Osteoblast (primary cell): Measurements from ENCODE around the gene ADAR. TPM values are rescaled to one million over a fixed set of nuclear protein-coding genes. Genes with fewer than 3 reads are reported as not detected.
A peak's percentile ranks its signal among the peaks of the same experiment; 100 is the strongest.

Experiments used
- DNase-seq: peaks from one replicate; pipeline ENCODE4 v3.0.0; 2011; ENCODE audit warnings: low spot score, mixed read lengths; ENCODE audit not compliant: insufficient read length; ENCODE audit errors: missing footprints
- H2AFZ ChIP-seq: 2 replicates; pipeline ENCODE4 v1.6.0; 2011; ENCODE audit warnings: mild to moderate bottlenecking, low read length
- H3K27ac ChIP-seq: 2 replicates; pipeline ENCODE4 v1.5.1; 2011; ENCODE audit warnings: mild to moderate bottlenecking, low read depth, low read length, moderate library complexity
- H3K27me3 ChIP-seq: 2 replicates; pipeline ENCODE4 v1.6.0; 2012; ENCODE audit warnings: mild to moderate bottlenecking, control low read depth, inconsistent platforms, low read length, moderate library complexity; ENCODE audit not compliant: insufficient read depth
- H3K36me3 ChIP-seq: 2 replicates; pipeline ENCODE4 v1.5.1; 2011; ENCODE audit warnings: mild to moderate bottlenecking, low read length, control low read depth, moderate library complexity; ENCODE audit not compliant: insufficient read depth
- H3K4me1 ChIP-seq: 2 replicates; pipeline ENCODE4 v1.5.1; 2011; ENCODE audit warnings: mild to moderate bottlenecking, low read length, control low read depth, moderate library complexity; ENCODE audit not compliant: insufficient read depth
- H3K4me2 ChIP-seq: 2 replicates; pipeline ENCODE4 v1.6.0; 2011; ENCODE audit warnings: mild to moderate bottlenecking, low read length; ENCODE audit not compliant: insufficient read depth
- H3K4me3 ChIP-seq: fragments of 200-600 bp; sonication (generic); 3 replicates; pipeline ENCODE4 v1.5.1; 2012; ENCODE audit warnings: mild to moderate bottlenecking, low read length, inconsistent platforms; ENCODE audit not compliant: insufficient read depth
- H3K79me2 ChIP-seq: 2 replicates; pipeline ENCODE4 v1.6.0; 2012; ENCODE audit warnings: mild to moderate bottlenecking, low read length, control low read depth, inconsistent platforms; ENCODE audit not compliant: insufficient read depth
- H3K9me3 ChIP-seq: 2 replicates; pipeline ENCODE4 v1.5.1; 2011; ENCODE audit warnings: low read depth, low read length, control low read depth
- H4K20me1 ChIP-seq: 2 replicates; pipeline ENCODE4 v1.6.0; 2012; ENCODE audit warnings: mild to moderate bottlenecking, low read length, control low read depth; ENCODE audit not compliant: insufficient read depth
- CTCF ChIP-seq: IDR thresholded peaks from 2 replicates; pipeline ENCODE4 v1.5.1; 2011; ENCODE audit warnings: mild to moderate bottlenecking, low read depth, low read length, moderate library complexity; ENCODE audit errors: extremely low read depth
- total RNA-seq: library from RNA; depleted of rRNA; stranded (reverse); fragments of >200 nt; gene quantifications from 2 replicates; pipeline ENCODE4 v1.2.3, GENCODE V29; 2012

ADAR gene
- total RNA-seq, 1 donor: 118 TPM

GRCh38 chr1:154567386-154568156 is 40.4 kb downstream of the ADAR start, which contains the start of gene CHRNB2:
Gene CHRNB2 (plus strand): TSS chr1:154567778. CDS start chr1:154568045, 267 bp downstream.
- no peaks in the 10 kb centered on the region for H3K79me2 ChIP-seq
- no peaks in the 10 kb centered on the region for H3K9me3 ChIP-seq
- H3K4me3 ChIP-seq: no peak within 1 kb of the TSS
- no peaks in the 10 kb centered on the region for H4K20me1 ChIP-seq
- H3K27ac ChIP-seq: no peak within 1 kb of the TSS
- peak within 1 kb of the TSS; percentile 57 for H3K4me2 ChIP-seq
- TF ChIP-seq CTCF: no peak
- no peaks in the 10 kb centered on the region for H3K4me1 ChIP-seq
- DNase-seq: peak; percentile 99
- no peaks in the 10 kb centered on the region for H3K36me3 ChIP-seq
- H2AFZ ChIP-seq: no peak within 1 kb of the TSS
- H3K27me3 ChIP-seq: peaks cover 13% of the 10 kb centered on the region

GRCh38 chr1:154565876-154566275 is 42.1 kb downstream of the ADAR start:
- H2AFZ ChIP-seq: no peak overlapping the region
- no peak overlapping the region for H3K4me2 ChIP-seq
- no peak for TF ChIP-seq CTCF
- no peaks in the 10 kb centered on the region for H3K4me1 ChIP-seq
- no peaks in the 10 kb centered on the region for H4K20me1 ChIP-seq
- no peaks in the 10 kb centered on the region for H3K36me3 ChIP-seq
- no peak overlapping the region for H3K4me3 ChIP-seq
- peaks cover 13% of the 10 kb centered on the region for H3K27me3 ChIP-seq
- H3K9me3 ChIP-seq: no peaks in the 10 kb centered on the region
- no peak for DNase-seq
- no peak overlapping the region for H3K27ac ChIP-seq
- no peaks in the 10 kb centered on the region for H3K79me2 ChIP-seq

- H3K4me1 ChIP-seq: peaks cover 26% of the 10 kb centered on the region
- peak; percentile 96 for DNase-seq
- H3K79me2 ChIP-seq: peaks cover 34% of the 10 kb centered on the region
- peak overlapping the region; percentile 81 for H3K27ac ChIP-seq
- peaks cover 27% of the 10 kb centered on the region for H4K20me1 ChIP-seq
- TF ChIP-seq CTCF: peak; percentile 99
- peak overlapping the region; percentile 84 for H3K4me3 ChIP-seq
- peak overlapping the region; percentile 89 for H3K4me2 ChIP-seq
- no peaks in the 10 kb centered on the region for H3K9me3 ChIP-seq
- no peaks in the 10 kb centered on the region for H3K27me3 ChIP-seq
- peaks cover 13% of the 10 kb centered on the region for H3K36me3 ChIP-seq
- peak overlapping the region; percentile 87 for H2AFZ ChIP-seq
Observed at GRCh38 chr1:154559466-154560044, 48.4 kb downstream of the ADAR start.
